GM20431 (cell line): Measurements from ENCODE around the gene SYNGR2.

Experiments
- in situ Hi-C: fragments of 300-500 bp; cut with MseI, MboI; formaldehyde crosslinking; loops from one replicate; pipeline ENCODE4 v1.15.0; 2020; ENCODE audit warnings: low sequenced_read_pairs; ENCODE audit not compliant: unreplicated experiment

Gene SYNGR2

GRCh38 chr17:78168242-78168902 is at the start of gene SYNGR2:
Gene SYNGR2, plus strand, starts transcription at chr17:78168581. Its CDS starts 36 bp downstream, at chr17:78168617.
- in situ Hi-C loops = no loop called here

- in situ Hi-C loops = no loop called here
Measured at GRCh38 chr17:78118801-78119241, 49.6 kb upstream of the SYNGR2 start.

- in situ Hi-C loops = no loop called here
Measured at GRCh38 chr17:78120537-78120936, 47.8 kb upstream of the SYNGR2 start.

- in situ Hi-C loops = no loop called here
Measured at GRCh38 chr17:78120971-78121800, 47.2 kb upstream of the SYNGR2 start.

- in situ Hi-C loops = no loop called here
Measured at GRCh38 chr17:78121801-78122215, 46.6 kb upstream of the SYNGR2 start.

- in situ Hi-C loops = no loop called here
Measured at GRCh38 chr17:78122216-78122930, 46.0 kb upstream of the SYNGR2 start.

- in situ Hi-C loops = no loop called here
Measured at GRCh38 chr17:78122931-78123249, 45.5 kb upstream of the SYNGR2 start.

- in situ Hi-C loops = no loop called here
Measured at GRCh38 chr17:78123258-78123929, 45.0 kb upstream of the SYNGR2 start.

- in situ Hi-C loops = no loop called here
Measured at GRCh38 chr17:78124081-78124835, 44.1 kb upstream of the SYNGR2 start.

GRCh38 chr17:78124836-78125137 is 43.6 kb upstream of the SYNGR2 start:
- in situ Hi-C loops = no loop called here

- in situ Hi-C loops = no loop called here
Measured at GRCh38 chr17:78125138-78125913, 43.1 kb upstream of the SYNGR2 start.

- in situ Hi-C loops = no loop called here
Measured at GRCh38 chr17:78125976-78126894, 42.1 kb upstream of the SYNGR2 start.

GRCh38 chr17:78126895-78127238 is 41.5 kb upstream of the SYNGR2 start:
- in situ Hi-C loops = no loop called here

- in situ Hi-C loops = no loop called here
Measured at GRCh38 chr17:78127239-78127887, 41.0 kb upstream of the SYNGR2 start.

GRCh38 chr17:78127888-78128550 is 40.4 kb upstream of the SYNGR2 start:
- in situ Hi-C loops = no loop called here

GRCh38 chr17:78128551-78129350 is 39.6 kb upstream of the SYNGR2 start, which contains the start of gene TMC6:
Gene TMC6, minus strand, starts transcription at chr17:78128755. Its CDS starts 1,923 bp downstream, at chr17:78126832.
- in situ Hi-C loops = no loop called here
